Measurements from ENCODE around the gene NSFL1C. TPM values are rescaled to one million over a fixed set of nuclear protein-coding genes. Genes with fewer than 3 reads are reported as not detected.
A peak's percentile ranks its signal among the peaks of the same experiment; 100 is the strongest.
"Not testable (repeated sequence)": the region's sequence is repeated elsewhere in the genome, so short reads cannot be mapped to it uniquely, and the experiment has no call there.

The NSFL1C gene
- total and polyA plus RNA-seq, 9 donors = 28.9 to 82.2 (median 70.3) TPM

GRCh38 chr20:1500496-1500895 lies 33.8 kb upstream of the NSFL1C start:
- no peaks in the 10 kb centered on the region for H3K4me1 ChIP-seq (ENCODE audit: control insufficient read depth, insufficient read depth, low read length)
- H3K27me3 ChIP-seq (ENCODE audit: control insufficient read depth, insufficient read depth, low read length) = no peaks in the 10 kb centered on the region
- no peak overlapping the region for H3K4me3 ChIP-seq (ENCODE audit: low read length)
- H3K27ac ChIP-seq (ENCODE audit: low read length) = no peak overlapping the region
- no peaks in the 10 kb centered on the region for H3K9me3 ChIP-seq (replicated peaks; ENCODE audit: control insufficient read depth, low read depth, low read length)
- H3K36me3 ChIP-seq (ENCODE audit: control insufficient read depth, insufficient read depth, low read length) = no peaks in the 10 kb centered on the region
- no peak for DNase-seq
- WGBS (ENCODE audit: insufficient coverage) = 50% methylated on average over 1 of the region's 3 CpGs

- Histone ChIP-seq H3K4me3 (ENCODE audit: low read length) (no peak overlapping the region), H3K27me3 (ENCODE audit: control insufficient read depth, insufficient read depth, low read length) (no peaks in the 10 kb centered on the region), H3K27ac (ENCODE audit: low read length) (no peak overlapping the region), H3K9me3 (replicated peaks; ENCODE audit: control insufficient read depth, low read depth, low read length) (no peaks in the 10 kb centered on the region), H3K36me3 (ENCODE audit: control insufficient read depth, insufficient read depth, low read length) (no peaks in the 10 kb centered on the region), H3K4me1 (ENCODE audit: control insufficient read depth, insufficient read depth, low read length) (no peaks in the 10 kb centered on the region)
- no peak for DNase-seq
- WGBS (ENCODE audit: insufficient coverage) = 82% methylated on average over 4 of the region's 8 CpGs
Observed at GRCh38 chr20:1499528-1500420, 33.1 kb upstream of the NSFL1C start.

- not testable (repeated sequence) for H3K4me1 ChIP-seq (ENCODE audit: control insufficient read depth, insufficient read depth, low read length); DNase-seq; H3K27ac ChIP-seq (ENCODE audit: low read length); H3K9me3 ChIP-seq (replicated peaks; ENCODE audit: control insufficient read depth, low read depth, low read length); H3K36me3 ChIP-seq (ENCODE audit: control insufficient read depth, insufficient read depth, low read length); H3K4me3 ChIP-seq (ENCODE audit: low read length); H3K27me3 ChIP-seq (ENCODE audit: control insufficient read depth, insufficient read depth, low read length)
- WGBS (ENCODE audit: insufficient coverage) = 86% methylated on average over 3 of the region's 5 CpGs
Observed at GRCh38 chr20:1497371-1497770, 30.7 kb upstream of the NSFL1C start.

- Histone ChIP-seq H3K27me3 (ENCODE audit: control insufficient read depth, insufficient read depth, low read length) (peaks cover 2% of the 10 kb centered on the region), H3K27ac (ENCODE audit: low read length) (no peak overlapping the region), H3K4me1 (ENCODE audit: control insufficient read depth, insufficient read depth, low read length) (no peaks in the 10 kb centered on the region), H3K4me3 (ENCODE audit: low read length) (no peak overlapping the region), H3K36me3 (ENCODE audit: control insufficient read depth, insufficient read depth, low read length) (no peaks in the 10 kb centered on the region), H3K9me3 (replicated peaks; ENCODE audit: control insufficient read depth, low read depth, low read length) (no peaks in the 10 kb centered on the region)
- WGBS (ENCODE audit: insufficient coverage) = no CpG with 5 or more reads among the region's 3 CpGs
- no peak for DNase-seq
Observed at GRCh38 chr20:1496930-1497329, 30.3 kb upstream of the NSFL1C start.

GRCh38 chr20:1494436-1494835 lies 27.8 kb upstream of the NSFL1C start:
- 50% methylated on average over 1 of the region's 3 CpGs for WGBS (ENCODE audit: insufficient coverage)
- no peaks in the 10 kb centered on the region for H3K9me3 ChIP-seq (replicated peaks; ENCODE audit: control insufficient read depth, low read depth, low read length)
- H3K36me3 ChIP-seq (ENCODE audit: control insufficient read depth, insufficient read depth, low read length) = no peaks in the 10 kb centered on the region
- no peak for DNase-seq
- H3K4me3 ChIP-seq (ENCODE audit: low read length) = no peak overlapping the region
- H3K4me1 ChIP-seq (ENCODE audit: control insufficient read depth, insufficient read depth, low read length) = no peaks in the 10 kb centered on the region
- peaks cover 2% of the 10 kb centered on the region for H3K27me3 ChIP-seq (ENCODE audit: control insufficient read depth, insufficient read depth, low read length)
- H3K27ac ChIP-seq (ENCODE audit: low read length) = no peak overlapping the region

- no peaks in the 10 kb centered on the region for H3K9me3 ChIP-seq (replicated peaks; ENCODE audit: control insufficient read depth, low read depth, low read length)
- no peaks in the 10 kb centered on the region for H3K36me3 ChIP-seq (ENCODE audit: control insufficient read depth, insufficient read depth, low read length)
- WGBS (ENCODE audit: insufficient coverage) = no CpG with 5 or more reads among the region's 1 CpG
Observed at GRCh38 chr20:1493536-1493935, 26.9 kb upstream of the NSFL1C start.

GRCh38 chr20:1491860-1492642 lies 25.4 kb upstream of the NSFL1C start:
- no peaks in the 10 kb centered on the region for H3K9me3 ChIP-seq (replicated peaks; ENCODE audit: control insufficient read depth, low read depth, low read length)
- H3K27me3 ChIP-seq (ENCODE audit: control insufficient read depth, insufficient read depth, low read length) = peaks cover 2% of the 10 kb centered on the region
- H3K4me1 ChIP-seq (ENCODE audit: control insufficient read depth, insufficient read depth, low read length) = no peaks in the 10 kb centered on the region
- WGBS (ENCODE audit: insufficient coverage) = no CpG with 5 or more reads among the region's 2 CpGs
- no peaks in the 10 kb centered on the region for H3K36me3 ChIP-seq (ENCODE audit: control insufficient read depth, insufficient read depth, low read length)
- peak; percentile 44 for DNase-seq
- peak overlapping the region; percentile 72 for H3K27ac ChIP-seq (ENCODE audit: low read length)
- H3K4me3 ChIP-seq (ENCODE audit: low read length) = no peak overlapping the region

More at GRCh38 chr20:1493536-1493935, 26.9 kb upstream of the NSFL1C start:
- Histone ChIP-seq H3K27me3 (ENCODE audit: control insufficient read depth, insufficient read depth, low read length) (peaks cover 2% of the 10 kb centered on the region), H3K4me1 (ENCODE audit: control insufficient read depth, insufficient read depth, low read length) (no peaks in the 10 kb centered on the region), H3K4me3 (ENCODE audit: low read length) (no peak overlapping the region), H3K27ac (ENCODE audit: low read length) (no peak overlapping the region)
- DNase-seq = no peak

- Histone ChIP-seq H3K4me1 (ENCODE audit: control insufficient read depth, insufficient read depth, low read length) (no peaks in the 10 kb centered on the region), H3K36me3 (ENCODE audit: control insufficient read depth, insufficient read depth, low read length) (no peaks in the 10 kb centered on the region), H3K4me3 (ENCODE audit: low read length) (no peak within 1 kb of the TSS), H3K9me3 (replicated peaks; ENCODE audit: control insufficient read depth, low read depth, low read length) (no peaks in the 10 kb centered on the region), H3K27me3 (ENCODE audit: control insufficient read depth, insufficient read depth, low read length) (peaks cover 2% of the 10 kb centered on the region), H3K27ac (ENCODE audit: low read length) (peak within 1 kb of the TSS; percentile 72)
- WGBS (ENCODE audit: insufficient coverage) = 61% methylated on average over 9 of the region's 11 CpGs
- peak; percentile 60 for DNase-seq
Observed at GRCh38 chr20:1491281-1491840, 24.7 kb upstream of the NSFL1C start, which contains the start of gene SIRPB2. SIRPB2 (minus strand) TSS chr20:1491420; CDS start chr20:1491359, 61 bp downstream.

GRCh38 chr20:1490643-1491195 lies 24.1 kb upstream of the NSFL1C start:
- WGBS (ENCODE audit: insufficient coverage) = 64% methylated on average over 8 of the region's 9 CpGs
- Histone ChIP-seq H3K27me3 (ENCODE audit: control insufficient read depth, insufficient read depth, low read length) (peaks cover 2% of the 10 kb centered on the region), H3K4me3 (ENCODE audit: low read length) (no peak overlapping the region), H3K36me3 (ENCODE audit: control insufficient read depth, insufficient read depth, low read length) (no peaks in the 10 kb centered on the region), H3K4me1 (ENCODE audit: control insufficient read depth, insufficient read depth, low read length) (no peaks in the 10 kb centered on the region), H3K27ac (ENCODE audit: low read length) (peak overlapping the region; percentile 72), H3K9me3 (replicated peaks; ENCODE audit: control insufficient read depth, low read depth, low read length) (no peaks in the 10 kb centered on the region)
- DNase-seq = no peak

Measured in muscle of leg (tissue), 11 donors.